Keratinocyte (primary cell): ENCODE data around the gene VPS26A.

Experiments used
- EZH2 ChIP-seq: IDR thresholded peaks from one replicate; pipeline ENCODE4 v1.6.1; 2012; ENCODE audit warnings: inconsistent platforms, mild to moderate bottlenecking, low read length, moderate library complexity
- TF ChIP-seq, protein P1 (sequence below), 3 experiments: IDR thresholded peaks in 1 of 3; conservative IDR thresholded peaks in 1 of 3; optimal IDR thresholded peaks in 1 of 3; 2 replicates in 2 of 3; 3 replicates in 1 of 3; pipeline versions ENCODE3 to v1.5.1; 2011; ENCODE audit warnings: low read length in 3 of 3, mild to moderate bottlenecking in 3 of 3, moderate library complexity in 2 of 3, control low read depth in 1 of 3, inconsistent platforms in 1 of 3; ENCODE audit not compliant: insufficient read depth in 2 of 3; ENCODE audit errors: extremely low read depth in 1 of 3

DNA sequence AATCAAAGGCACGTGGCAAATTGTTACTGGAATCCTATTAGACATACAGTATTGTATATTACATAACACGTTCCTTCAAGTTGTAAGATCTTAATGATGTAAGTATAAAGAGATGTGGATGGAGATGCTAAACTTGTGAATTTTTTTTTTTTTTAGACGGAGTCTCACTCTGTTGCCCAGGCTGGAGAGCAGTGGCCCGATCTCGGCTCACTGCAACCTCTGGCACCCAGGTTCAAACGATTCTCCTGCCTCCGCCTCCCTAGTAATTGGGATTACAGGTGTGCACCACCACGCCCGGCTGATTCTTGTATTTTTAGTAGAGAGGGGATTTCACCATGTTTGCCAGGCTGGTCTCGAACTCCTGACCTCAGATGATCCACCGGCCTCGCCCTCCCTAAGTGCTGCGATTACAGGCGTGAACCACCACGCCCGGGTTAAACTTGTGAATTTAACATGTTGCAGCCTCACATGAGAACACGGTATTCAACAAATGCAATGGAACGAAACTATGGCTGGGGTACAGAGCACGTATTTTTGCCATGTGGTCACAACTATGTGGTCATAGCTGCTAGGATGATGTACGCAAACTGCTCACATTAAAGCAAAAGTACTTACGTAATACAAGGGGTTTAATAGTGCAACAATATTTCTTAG, 55.2 kb downstream of the VPS26A start:
- TF ChIP-seq, protein P1, sequence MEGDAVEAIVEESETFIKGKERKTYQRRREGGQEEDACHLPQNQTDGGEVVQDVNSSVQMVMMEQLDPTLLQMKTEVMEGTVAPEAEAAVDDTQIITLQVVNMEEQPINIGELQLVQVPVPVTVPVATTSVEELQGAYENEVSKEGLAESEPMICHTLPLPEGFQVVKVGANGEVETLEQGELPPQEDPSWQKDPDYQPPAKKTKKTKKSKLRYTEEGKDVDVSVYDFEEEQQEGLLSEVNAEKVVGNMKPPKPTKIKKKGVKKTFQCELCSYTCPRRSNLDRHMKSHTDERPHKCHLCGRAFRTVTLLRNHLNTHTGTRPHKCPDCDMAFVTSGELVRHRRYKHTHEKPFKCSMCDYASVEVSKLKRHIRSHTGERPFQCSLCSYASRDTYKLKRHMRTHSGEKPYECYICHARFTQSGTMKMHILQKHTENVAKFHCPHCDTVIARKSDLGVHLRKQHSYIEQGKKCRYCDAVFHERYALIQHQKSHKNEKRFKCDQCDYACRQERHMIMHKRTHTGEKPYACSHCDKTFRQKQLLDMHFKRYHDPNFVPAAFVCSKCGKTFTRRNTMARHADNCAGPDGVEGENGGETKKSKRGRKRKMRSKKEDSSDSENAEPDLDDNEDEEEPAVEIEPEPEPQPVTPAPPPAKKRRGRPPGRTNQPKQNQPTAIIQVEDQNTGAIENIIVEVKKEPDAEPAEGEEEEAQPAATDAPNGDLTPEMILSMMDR (optimal IDR thresholded peaks at IDR 0.05 in 1 of 3, IDR thresholded peaks at IDR 0.05 in 1 of 3, conservative IDR thresholded peaks at IDR 0.05 in 1 of 3; ENCODE audit: extremely low read depth in 1 of 3, insufficient read depth in 2 of 3, low read length in 3 of 3), result no peak
- TF ChIP-seq EZH2, result no peak
